ENCODE results near the gene FLCN.
"Not testable (repeated sequence)": the region's sequence is repeated elsewhere in the genome, so short reads cannot be mapped to it uniquely, and the experiment has no call there.

The FLCN gene

GRCh38 chr17:17186051-17186450, 50.9 kb downstream of the FLCN start:
- DNase-seq (ENCODE audit: low spot score): no peak

GRCh38 chr17:17184985-17185757, 51.8 kb downstream of the FLCN start:
- not testable (repeated sequence) for DNase-seq (ENCODE audit: low spot score)

- no peak for DNase-seq (ENCODE audit: low spot score)
Measured at GRCh38 chr17:17183744-17184143, 53.2 kb downstream of the FLCN start.

GRCh38 chr17:17182598-17183136, 54.3 kb downstream of the FLCN start:
- DNase-seq (ENCODE audit: low spot score): no peak

- no peak for DNase-seq (ENCODE audit: low spot score)
Measured at GRCh38 chr17:17181666-17182597, 55.0 kb downstream of the FLCN start.

- DNase-seq (ENCODE audit: low spot score): no peak
Measured at GRCh38 chr17:17180741-17181525, 56.0 kb downstream of the FLCN start.

- DNase-seq (ENCODE audit: low spot score): no peak
Measured at GRCh38 chr17:17180141-17180603, 56.8 kb downstream of the FLCN start.

GRCh38 chr17:17179371-17179827, 57.6 kb downstream of the FLCN start:
- no peak for DNase-seq (ENCODE audit: low spot score)

- no peak for DNase-seq (ENCODE audit: low spot score)
Measured at GRCh38 chr17:17177176-17177575, 59.8 kb downstream of the FLCN start.

GRCh38 chr17:17176341-17176740, 60.6 kb downstream of the FLCN start:
- no peak for DNase-seq (ENCODE audit: low spot score)

GRCh38 chr17:17175917-17176316, 61.1 kb downstream of the FLCN start:
- DNase-seq (ENCODE audit: low spot score): no peak

GRCh38 chr17:17175340-17175739, 61.6 kb downstream of the FLCN start:
- DNase-seq (ENCODE audit: low spot score): no peak

GRCh38 chr17:17173921-17174320, 63.0 kb downstream of the FLCN start:
- DNase-seq (ENCODE audit: low spot score): no peak

GRCh38 chr17:17172990-17173389, 64.0 kb downstream of the FLCN start:
- no peak for DNase-seq (ENCODE audit: low spot score)

- no peak for DNase-seq (ENCODE audit: low spot score)
Measured at GRCh38 chr17:17172001-17172939, 64.7 kb downstream of the FLCN start.

GRCh38 chr17:17171186-17171585, 65.8 kb downstream of the FLCN start:
- DNase-seq (ENCODE audit: low spot score): no peak

GRCh38 chr17:17170346-17170985, 66.5 kb downstream of the FLCN start:
- DNase-seq (ENCODE audit: low spot score): peak; percentile 60

- no peak for DNase-seq (ENCODE audit: low spot score)
Measured at GRCh38 chr17:17169396-17169795, 67.6 kb downstream of the FLCN start.

- no peak for DNase-seq (ENCODE audit: low spot score)
Measured at GRCh38 chr17:17168401-17168800, 68.6 kb downstream of the FLCN start.

- no peak for DNase-seq (ENCODE audit: low spot score)
Measured at GRCh38 chr17:17167986-17168385, 69.0 kb downstream of the FLCN start.

Measured in AG20443 (cell line).